GM21423 (cell line): Measurements from ENCODE around the gene BEGAIN.

Experiments
- ATAC-seq: cut with Tn5 transposase; IDR thresholded peaks from one replicate; pipeline ENCODE4 v1.9.1; 2021; ENCODE audit warnings: mild to moderate bottlenecking, moderate library complexity; ENCODE audit not compliant: unreplicated experiment

The BEGAIN gene

GRCh38 chr14:100602621-100603230, 15.5 kb upstream of the BEGAIN start:
- ATAC-seq: no peak

DNA sequence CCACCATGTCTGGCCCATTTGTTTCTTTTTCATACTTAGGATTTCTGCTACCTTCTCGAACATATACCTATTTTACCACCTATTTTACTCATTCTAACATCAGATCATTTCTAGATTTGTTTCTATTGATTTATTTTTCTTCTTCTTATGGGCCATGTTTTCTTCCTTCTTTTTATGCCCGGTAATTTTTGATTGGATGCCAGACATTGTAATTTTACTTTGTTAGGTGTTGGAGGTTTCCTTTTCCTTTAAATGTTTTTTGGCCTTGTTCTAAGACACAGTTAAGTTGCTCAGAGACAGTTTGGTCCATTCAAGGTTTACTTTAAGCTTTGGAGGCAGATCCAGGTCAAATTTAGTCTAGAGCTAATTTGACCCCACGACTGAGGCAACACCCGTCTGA, 14.7 kb upstream of the BEGAIN start:
- no peak for ATAC-seq

DNA sequence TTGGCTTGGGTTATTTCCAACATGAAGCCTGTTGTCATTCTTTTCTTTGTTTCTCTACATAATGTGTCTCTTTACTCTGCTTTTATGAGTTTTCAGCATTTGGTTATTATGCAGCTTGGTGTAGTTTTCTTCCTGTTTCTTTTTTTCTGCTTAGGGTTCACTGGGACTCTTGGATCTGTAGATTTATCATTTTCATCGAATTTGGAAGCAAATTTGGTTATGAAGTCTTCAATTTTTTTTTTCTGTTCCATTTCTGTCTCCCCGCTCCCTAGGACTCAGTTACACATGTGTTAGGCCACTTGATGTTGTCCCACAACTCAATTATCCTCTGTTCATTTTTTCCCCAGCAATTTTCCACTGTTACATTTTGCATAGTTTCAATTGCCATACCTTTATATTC, 13.8 kb upstream of the BEGAIN start:
- ATAC-seq: no peak

GRCh38 chr14:100599981-100600380, 12.8 kb upstream of the BEGAIN start:
- no peak for ATAC-seq

DNA sequence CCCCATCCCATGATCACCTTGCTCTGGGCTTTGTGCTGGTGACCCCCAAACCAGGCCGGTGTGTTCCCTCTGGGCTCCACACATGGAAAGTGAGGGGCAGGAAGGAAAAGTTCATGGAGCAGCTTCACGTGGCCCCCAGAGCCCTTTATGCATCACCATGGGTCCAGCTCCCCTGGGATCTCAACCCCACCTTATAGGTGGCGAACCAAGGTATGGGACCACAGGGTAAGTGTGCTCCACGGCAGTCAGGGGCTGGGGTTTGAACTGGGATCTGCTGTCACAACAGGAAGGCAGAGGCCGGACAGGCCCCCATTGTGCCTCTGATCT, 7.4 kb upstream of the BEGAIN start:
- no peak for ATAC-seq

DNA sequence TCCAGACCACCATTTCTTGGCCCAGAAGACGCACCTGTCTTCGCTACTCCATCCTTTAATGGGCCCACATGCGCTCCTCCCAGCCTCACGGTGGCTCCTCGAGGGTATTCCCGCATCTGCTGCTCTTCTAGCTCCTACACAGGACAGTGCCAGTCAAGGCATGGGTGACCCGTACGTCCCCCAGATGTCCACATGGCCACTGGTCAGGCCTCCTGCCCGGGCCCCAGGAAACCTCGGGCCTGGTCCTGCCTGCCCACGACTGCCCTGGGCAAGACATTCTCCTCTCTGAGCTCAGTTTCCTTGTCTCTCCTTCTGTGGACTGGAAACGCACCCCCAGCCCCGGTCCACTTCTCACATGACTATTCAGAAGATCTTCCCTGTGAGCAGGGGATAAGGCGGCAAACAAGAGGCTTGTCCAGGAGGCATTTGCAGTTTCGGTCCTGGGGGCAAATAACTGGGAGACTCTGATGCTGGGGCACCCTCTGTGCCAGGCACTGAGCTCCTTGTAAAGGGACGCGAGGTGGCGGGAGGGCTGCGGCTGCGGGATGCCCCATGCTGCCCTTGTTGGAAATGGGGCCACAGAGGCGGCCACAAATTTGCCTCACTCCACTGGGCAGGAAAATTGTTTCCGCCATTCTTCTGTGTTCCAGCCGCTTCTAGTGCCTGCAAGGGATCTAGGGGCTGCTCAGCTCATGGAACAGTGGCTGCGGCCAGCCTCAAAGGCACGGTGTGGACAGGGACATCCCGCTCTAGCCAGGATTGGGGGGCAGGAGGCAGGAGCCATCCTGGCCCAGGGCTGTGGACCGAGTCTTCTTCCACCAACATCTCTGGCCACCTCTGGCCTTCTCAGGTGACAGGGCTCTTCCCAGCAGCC, 6.8 kb upstream of the BEGAIN start:
- ATAC-seq: no peak

DNA sequence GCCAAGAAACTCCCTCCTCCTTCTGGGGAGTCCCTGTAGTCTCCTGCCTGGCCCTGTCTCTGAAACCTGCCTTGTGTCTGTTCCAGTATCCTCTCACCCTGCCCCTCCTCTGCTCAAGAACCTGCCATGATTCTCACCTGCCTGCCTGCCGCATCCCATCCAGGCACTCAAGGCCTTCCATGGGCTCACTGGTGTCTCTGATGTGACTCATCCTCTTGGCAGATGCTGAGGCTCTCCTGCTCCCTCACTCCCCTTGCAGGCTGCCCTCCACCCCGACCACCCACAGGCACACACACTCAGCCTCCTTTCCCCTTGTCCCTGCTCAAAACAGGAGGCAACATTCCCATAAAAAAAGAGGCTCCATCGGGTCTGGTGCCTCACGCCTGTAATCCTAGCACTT, 5.8 kb upstream of the BEGAIN start:
- no peak for ATAC-seq

GRCh38 chr14:100592461-100592891, 5.3 kb upstream of the BEGAIN start:
- no peak for ATAC-seq

DNA sequence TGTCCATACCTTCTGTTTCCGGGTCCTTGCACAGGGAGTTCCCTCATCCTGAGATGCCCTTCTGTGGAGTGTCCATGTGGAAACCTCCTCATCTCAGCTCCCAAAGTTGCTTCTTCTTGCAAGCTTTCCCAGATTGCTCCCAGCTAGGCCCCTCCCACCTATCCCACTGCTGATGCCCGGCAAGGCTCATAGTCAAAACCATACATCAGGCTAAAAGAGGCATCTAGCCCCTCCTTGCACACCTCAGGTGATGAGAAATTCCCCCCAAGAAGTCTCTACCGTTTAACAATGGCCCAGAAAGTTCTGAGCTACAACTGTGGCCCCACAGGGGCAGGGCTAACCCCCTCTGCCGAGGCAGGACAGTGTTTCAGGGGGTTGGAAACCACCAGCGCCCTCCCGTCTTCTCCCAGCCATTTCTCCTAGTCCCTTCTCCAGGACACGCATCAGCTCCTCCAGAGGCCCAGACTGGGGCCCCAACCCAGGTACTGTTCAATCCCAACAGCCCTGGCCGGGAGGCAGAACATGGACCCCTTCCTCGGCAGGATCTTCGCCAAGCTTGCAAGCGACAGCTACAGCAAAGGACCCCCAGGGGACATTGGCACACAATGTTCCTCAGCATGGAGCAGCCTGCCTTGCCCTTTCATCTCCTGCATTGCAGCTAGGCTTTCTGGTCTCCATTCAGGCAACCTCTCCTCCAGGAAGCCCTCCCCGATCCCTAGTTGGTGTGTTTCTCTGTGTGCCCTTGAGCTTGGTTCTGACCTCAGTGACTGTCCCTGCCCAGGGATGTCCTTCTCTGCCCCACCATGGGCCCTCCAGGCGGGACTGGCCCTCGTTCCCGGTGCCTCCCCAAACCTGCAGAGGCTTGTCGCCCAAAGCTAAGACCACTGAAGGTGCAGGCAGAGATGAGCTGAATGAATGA, 4.5 kb upstream of the BEGAIN start:
- ATAC-seq: no peak

DNA sequence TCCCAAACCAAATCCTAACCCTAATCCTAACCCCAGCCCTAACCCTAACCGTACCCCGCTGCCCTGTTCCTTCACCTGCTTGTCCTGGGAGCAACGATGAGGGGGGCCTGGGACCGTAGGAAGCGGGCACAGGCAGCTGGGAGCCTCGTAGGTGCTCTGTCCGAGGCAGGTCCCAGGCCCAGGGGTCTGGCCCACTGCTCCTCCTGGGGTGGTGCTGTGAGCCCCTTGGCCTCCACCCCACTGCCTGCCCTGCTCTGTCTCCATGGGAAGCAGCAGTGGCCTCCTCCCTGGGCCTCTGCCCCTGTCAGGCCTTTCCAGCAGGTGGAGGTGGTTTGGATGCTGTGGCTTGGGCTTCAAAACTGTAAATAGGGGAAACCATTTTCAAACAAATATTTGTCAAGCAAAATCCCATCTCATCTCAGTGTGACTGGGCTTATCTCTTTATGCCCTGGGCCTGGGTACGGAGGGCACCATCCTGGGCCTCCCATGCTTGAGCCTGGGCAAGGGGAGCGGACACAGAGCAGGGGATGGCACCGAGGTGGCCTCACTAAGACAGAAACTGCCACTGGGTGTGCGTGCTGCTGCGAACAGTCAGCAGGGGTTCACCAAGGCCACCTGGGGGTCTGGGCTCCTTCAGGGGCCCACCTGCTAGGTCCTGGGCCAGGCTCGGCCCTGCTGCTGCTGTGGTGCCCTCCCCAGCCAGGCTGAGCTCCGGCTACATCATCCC, 3.7 kb upstream of the BEGAIN start:
- ATAC-seq: no peak

GRCh38 chr14:100589760-100590469, 2.7 kb upstream of the BEGAIN start:
- ATAC-seq: no peak

GRCh38 chr14:100589071-100589759, 2.0 kb upstream of the BEGAIN start:
- no peak for ATAC-seq

DNA sequence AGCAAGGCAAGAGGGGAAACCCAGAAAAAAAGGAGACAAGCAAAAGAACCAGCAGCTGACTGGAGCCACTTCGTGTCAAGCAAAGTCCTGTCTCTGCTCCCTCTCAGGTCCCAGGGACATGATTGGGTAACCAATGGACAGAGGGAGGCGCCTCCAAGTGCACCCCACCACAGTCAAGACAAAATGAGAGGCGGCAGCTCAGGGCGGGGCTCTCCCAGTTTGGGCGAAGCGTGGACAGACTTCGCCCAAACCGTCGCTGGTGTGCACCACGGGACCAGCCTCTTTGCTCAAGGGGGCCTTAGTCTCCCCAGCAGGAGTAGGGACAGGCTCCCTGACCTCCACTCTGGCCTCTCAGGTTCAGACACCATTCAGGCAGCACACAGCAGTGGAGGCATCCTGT, 1.5 kb upstream of the BEGAIN start:
- ATAC-seq: no peak

- ATAC-seq: no peak
Observed at GRCh38 chr14:100587763-100588411, 670 bp upstream of the BEGAIN start.

DNA sequence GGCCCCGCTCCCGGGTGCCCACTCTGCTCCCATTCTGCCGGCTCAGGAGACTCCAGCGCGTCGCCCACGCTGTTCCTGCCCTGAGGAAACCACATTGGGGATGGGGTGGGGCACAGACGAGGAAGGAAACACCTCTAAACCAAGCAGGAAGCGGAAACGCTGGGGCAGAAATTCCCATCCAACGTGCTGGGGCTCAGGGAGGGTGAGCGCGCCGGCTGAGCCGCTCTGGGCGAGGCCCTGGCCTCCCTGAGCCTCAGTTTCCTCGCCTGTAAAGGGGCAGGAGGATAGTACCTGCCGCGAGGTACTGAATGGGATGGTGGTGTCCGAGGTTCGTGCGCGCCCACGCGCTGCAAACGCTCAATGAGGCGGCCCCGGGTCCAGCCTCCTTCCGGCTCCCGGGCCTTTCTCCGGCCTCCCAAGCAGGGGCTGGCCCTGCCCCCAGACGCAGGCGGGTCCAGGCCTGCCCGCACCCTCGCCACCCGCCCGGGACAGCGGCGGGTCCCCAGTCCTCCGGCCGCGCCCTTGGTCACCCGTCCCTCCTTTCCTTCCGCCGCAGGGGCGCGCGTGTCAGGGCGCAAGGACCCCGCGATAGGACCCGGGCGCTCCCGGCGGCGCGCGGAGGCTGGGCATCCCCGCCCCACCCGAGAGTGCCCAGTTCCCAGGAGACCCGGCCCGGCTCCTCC, 673 bp downstream of the BEGAIN start:
- no peak for ATAC-seq

DNA sequence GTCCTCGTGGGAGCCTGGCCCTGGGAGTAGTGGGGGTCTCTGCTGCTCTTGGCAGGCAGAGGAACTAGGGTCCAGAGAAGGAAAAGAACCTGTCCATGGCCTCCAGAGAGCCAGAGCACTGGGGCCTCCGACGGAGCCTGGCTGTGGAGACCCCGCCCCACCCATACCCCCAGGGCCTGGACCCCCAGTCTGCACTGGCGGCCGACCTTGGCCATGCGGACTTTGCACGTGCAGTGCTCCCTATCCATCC, 1.1 kb downstream of the BEGAIN start:
- no peak for ATAC-seq

GRCh38 chr14:100585448-100586152, 1.6 kb downstream of the BEGAIN start:
- ATAC-seq: no peak
